HL-60/S4 (cell line): Measurements from ENCODE around the gene TMEM141.

ENCODE experiments used
- in situ Hi-C: fragments of 300-500 bp; cut with MboI; formaldehyde crosslinking; loops from 2 replicates; pipeline ENCODE4 v1.14.3; 2022; ENCODE audit warnings: low sequenced_read_pairs

TMEM141 gene

GRCh38 chr9:136790640-136791515 lies at the start of gene TMEM141:
TSS of gene TMEM141 (plus strand) at chr9:136791344. CDS start at chr9:136791371, 27 bp downstream.
- in situ Hi-C loops = loop anchor here (25.0 kb wide), 2 partner anchors 246 to 421 kb away; partner anchors contain the start of genes ABCA2, FUT7, NDOR1 and NPDC1

- in situ Hi-C loops = no loop called here
These were observed 49.1 kb upstream of the TMEM141 start for GRCh38 chr9:136741883-136742571.

GRCh38 chr9:136742591-136743391 lies 48.4 kb upstream of the TMEM141 start, which contains the start of gene LCN10:
TSS of gene LCN10 (minus strand) at chr9:136742940. CDS start at chr9:136742903, 37 bp downstream.
- in situ Hi-C loops = no loop called here

GRCh38 chr9:136743639-136744211 lies 47.4 kb upstream of the TMEM141 start:
- in situ Hi-C loops = no loop called here

- in situ Hi-C loops = no loop called here
These were observed 46.4 kb upstream of the TMEM141 start for GRCh38 chr9:136744773-136745172.

GRCh38 chr9:136745389-136746154 lies 45.6 kb upstream of the TMEM141 start:
- in situ Hi-C loops = no loop called here

- in situ Hi-C loops = no loop called here
These were observed 45.0 kb upstream of the TMEM141 start for GRCh38 chr9:136746155-136746490.

GRCh38 chr9:136746621-136747020 lies 44.5 kb upstream of the TMEM141 start:
- in situ Hi-C loops = no loop called here

GRCh38 chr9:136747161-136748060 lies 43.7 kb upstream of the TMEM141 start:
- in situ Hi-C loops = no loop called here

- in situ Hi-C loops = no loop called here
These were observed 42.9 kb upstream of the TMEM141 start, which contains the start of gene LCN6 for GRCh38 chr9:136748201-136748600. TSS of gene LCN6 (minus strand) at chr9:136748525. CDS start at chr9:136748483, 42 bp downstream.

GRCh38 chr9:136748666-136749611 lies 42.2 kb upstream of the TMEM141 start:
- in situ Hi-C loops = no loop called here

GRCh38 chr9:136750526-136750925 lies 40.6 kb upstream of the TMEM141 start:
- in situ Hi-C loops = no loop called here

- in situ Hi-C loops = no loop called here
These were observed 39.9 kb upstream of the TMEM141 start for GRCh38 chr9:136751244-136751643.

- in situ Hi-C loops = no loop called here
These were observed 39.3 kb upstream of the TMEM141 start for GRCh38 chr9:136751814-136752213.

- in situ Hi-C loops = no loop called here
These were observed 37.6 kb upstream of the TMEM141 start for GRCh38 chr9:136753371-136754058.

GRCh38 chr9:136754059-136754572 lies 37.0 kb upstream of the TMEM141 start:
- in situ Hi-C loops = no loop called here
